NB4 (cell line): Measurements from ENCODE around the gene DGKK.

Experiments used
- MYC ChIP-seq: IDR thresholded peaks from 2 replicates; pipeline ENCODE4 v1.6.1; 2011; ENCODE audit warnings: low read depth, low read length
- POLR2A ChIP-seq: IDR thresholded peaks from 2 replicates; pipeline ENCODE4 v1.6.1; 2011; ENCODE audit warnings: mild to moderate bottlenecking; ENCODE audit not compliant: insufficient read length; ENCODE audit errors: extremely low read depth
- TF ChIP-seq, protein P1 (sequence below): IDR thresholded peaks from one replicate; pipeline ENCODE4 v1.5.1; 2012; ENCODE audit warnings: low read depth, low read length

DNA sequence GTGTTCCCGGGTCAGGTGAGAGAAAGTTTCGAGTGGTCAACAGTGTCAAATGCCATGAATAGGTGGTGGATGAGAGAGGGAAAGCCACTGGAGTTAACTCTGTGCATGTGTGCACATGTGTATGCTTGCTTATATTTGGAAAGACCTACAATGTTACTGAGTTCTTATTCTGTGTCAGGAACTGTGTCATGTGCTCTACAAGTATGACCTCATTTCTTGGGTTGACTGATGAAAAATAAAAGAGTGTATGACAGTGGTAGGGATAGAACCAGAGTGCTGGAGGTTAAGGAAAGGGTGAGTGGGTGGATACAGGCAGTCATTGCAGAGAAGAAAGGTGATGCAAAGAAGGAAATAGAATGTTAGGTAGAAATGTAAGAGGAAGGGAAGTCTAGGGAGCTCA, 22.1 kb upstream of the DGKK start:
- TF ChIP-seq MYC: no peak
- TF ChIP-seq, protein P1, sequence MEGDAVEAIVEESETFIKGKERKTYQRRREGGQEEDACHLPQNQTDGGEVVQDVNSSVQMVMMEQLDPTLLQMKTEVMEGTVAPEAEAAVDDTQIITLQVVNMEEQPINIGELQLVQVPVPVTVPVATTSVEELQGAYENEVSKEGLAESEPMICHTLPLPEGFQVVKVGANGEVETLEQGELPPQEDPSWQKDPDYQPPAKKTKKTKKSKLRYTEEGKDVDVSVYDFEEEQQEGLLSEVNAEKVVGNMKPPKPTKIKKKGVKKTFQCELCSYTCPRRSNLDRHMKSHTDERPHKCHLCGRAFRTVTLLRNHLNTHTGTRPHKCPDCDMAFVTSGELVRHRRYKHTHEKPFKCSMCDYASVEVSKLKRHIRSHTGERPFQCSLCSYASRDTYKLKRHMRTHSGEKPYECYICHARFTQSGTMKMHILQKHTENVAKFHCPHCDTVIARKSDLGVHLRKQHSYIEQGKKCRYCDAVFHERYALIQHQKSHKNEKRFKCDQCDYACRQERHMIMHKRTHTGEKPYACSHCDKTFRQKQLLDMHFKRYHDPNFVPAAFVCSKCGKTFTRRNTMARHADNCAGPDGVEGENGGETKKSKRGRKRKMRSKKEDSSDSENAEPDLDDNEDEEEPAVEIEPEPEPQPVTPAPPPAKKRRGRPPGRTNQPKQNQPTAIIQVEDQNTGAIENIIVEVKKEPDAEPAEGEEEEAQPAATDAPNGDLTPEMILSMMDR: no peak
- no peak for TF ChIP-seq POLR2A
